Body of pancreas (tissue), 4 donors: Measurements from ENCODE around the gene ADAMTSL4. TPM values are rescaled to one million over a fixed set of nuclear protein-coding genes. Genes with fewer than 3 reads are reported as not detected.

Experiments
- ATAC-seq: fragments of 150-250 bp; one replicate; pipeline ENCODE4 v1.9.1; 2016
- DNase-seq, 4 donors: peaks; one replicate each; pipeline ENCODE4 v3.0.0-alpha.2; 2019
- H3K27ac ChIP-seq, 4 donors: fragments of 200-600 bp; sonication (generic); 1 replicate in 3 of 4; 2 replicates in 1 of 4; pipeline versions ENCODE4 v1.5.1 to v1.6.1; 2016 to 2019; ENCODE audit warnings: mild to moderate bottlenecking in 1 of 4, mixed read lengths in 1 of 4, moderate library complexity in 1 of 4
- H3K27me3 ChIP-seq, 2 donors: fragments of 200-600 bp; sonication (generic); one replicate each; pipeline ENCODE4 v1.6.0; 2016; ENCODE audit warnings: mild to moderate bottlenecking in 1 of 2
- H3K36me3 ChIP-seq, 2 donors: fragments of 200-600 bp; sonication (generic); replicated peaks in 1 of 2; 2 replicates each; pipeline ENCODE4 v1.5.1; 2016; ENCODE audit warnings: low read depth in 2 of 2; ENCODE audit not compliant: insufficient read depth in 1 of 2
- H3K4me1 ChIP-seq: fragments of 200-600 bp; sonication (generic); one replicate; pipeline ENCODE4 v1.6.0; 2016
- H3K4me3 ChIP-seq, 2 donors: fragments of 200-600 bp; sonication (generic); 1 replicate in 1 of 2; 2 replicates in 1 of 2; pipeline ENCODE4 v1.5.1; 2016 to 2019
- H3K9me3 ChIP-seq, 3 donors: fragments of 200-600 bp; sonication (generic); 1 replicate in 2 of 3; 2 replicates in 1 of 3; pipeline ENCODE4 v1.5.1; 2016
- POLR2A ChIP-seq, 3 donors: fragments of 450-650 bp; IDR thresholded peaks; one replicate each; pipeline ENCODE4 v1.6.1; 2016; ENCODE audit warnings: antibody characterized with exemption in 3 of 3, mild to moderate bottlenecking in 2 of 3
- WGBS, 2 donors: methylation state at CpG; one replicate each; pipeline ENCODE4 v1.1.5; 2017; 5-methylcytosine and 5-hydroxymethylcytosine counted together
- intact Hi-C: fragments of 100-400 bp; cut with DNase I; formaldehyde crosslinking; loops from one replicate; pipeline ENCODE4 v1.15.1; 2023
- total RNA-seq, 2 donors: library from RNA; depleted of rRNA; stranded (reverse); fragments of >200 nt; gene quantifications; one replicate each; pipeline ENCODE4 v1.1.0, GENCODE V29; 2016
- TF ChIP-seq, protein P1 (sequence below), 7 experiments: fragments of 450-650 bp in 4 of 7; fragments of 200-600 bp in 3 of 7; sonication (generic) in 3 of 7; IDR thresholded peaks; one replicate each; pipeline ENCODE4 v1.5.1; 2016 to 2019; ENCODE audit warnings: antibody characterized with exemption in 7 of 7

ADAMTSL4 gene
- total RNA-seq, 2 donors from 2014 or later, result 4.7 to 7.6 TPM

DNA sequence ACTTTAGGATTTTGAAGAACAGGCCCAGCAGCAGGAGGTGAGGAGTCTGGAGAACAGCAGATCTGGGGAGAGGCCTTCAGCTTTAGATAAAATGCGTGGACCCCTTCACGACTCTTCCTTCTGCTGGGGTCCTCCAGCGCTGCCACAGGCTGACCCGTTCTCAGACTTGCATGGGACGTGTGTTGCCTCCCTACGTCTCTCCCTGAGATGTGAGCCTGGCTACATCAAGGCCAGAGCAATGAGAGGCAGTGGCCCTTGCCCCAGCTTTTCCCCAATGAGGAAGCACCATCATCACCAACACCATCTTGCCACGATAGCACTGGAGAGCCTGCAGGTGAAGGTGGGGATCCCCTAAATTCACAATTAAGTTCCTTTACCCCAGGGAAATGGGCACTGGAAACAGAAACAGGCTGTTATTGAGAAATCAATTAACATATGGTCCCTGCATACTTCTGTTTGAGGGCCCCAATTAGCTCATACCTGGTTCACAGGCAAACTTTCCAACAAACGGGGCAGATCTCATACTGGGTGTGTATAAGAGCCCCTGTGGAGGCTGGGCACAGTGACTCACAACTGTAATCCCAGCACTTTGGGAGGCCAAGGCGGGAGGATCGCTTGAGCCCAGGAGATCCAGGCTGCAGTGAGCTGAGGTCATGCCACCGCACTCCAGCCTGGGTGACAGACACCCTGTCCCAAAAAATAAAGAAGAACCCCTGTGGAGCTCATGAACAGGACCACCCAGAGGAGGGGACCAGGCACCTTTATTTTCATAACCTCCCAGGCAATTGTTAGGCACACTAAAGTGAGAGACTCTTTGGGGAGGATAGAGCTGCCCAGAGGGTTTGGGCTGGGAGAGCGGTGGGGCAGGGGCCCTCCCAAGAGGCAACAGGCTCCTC is 12.1 kb upstream of the ADAMTSL4 start:
- Histone ChIP-seq H3K36me3 (no peaks in the 10 kb centered on the region), H3K4me1 (peaks cover 14% of the 10 kb centered on the region), H3K9me3 (no peaks in the 10 kb centered on the region), H3K27me3 (no peaks in the 10 kb centered on the region), H3K27ac (no peak overlapping the region), H3K4me3 (no peak overlapping the region)
- intact Hi-C loops, result no loop called here
- TF ChIP-seq, protein P1, sequence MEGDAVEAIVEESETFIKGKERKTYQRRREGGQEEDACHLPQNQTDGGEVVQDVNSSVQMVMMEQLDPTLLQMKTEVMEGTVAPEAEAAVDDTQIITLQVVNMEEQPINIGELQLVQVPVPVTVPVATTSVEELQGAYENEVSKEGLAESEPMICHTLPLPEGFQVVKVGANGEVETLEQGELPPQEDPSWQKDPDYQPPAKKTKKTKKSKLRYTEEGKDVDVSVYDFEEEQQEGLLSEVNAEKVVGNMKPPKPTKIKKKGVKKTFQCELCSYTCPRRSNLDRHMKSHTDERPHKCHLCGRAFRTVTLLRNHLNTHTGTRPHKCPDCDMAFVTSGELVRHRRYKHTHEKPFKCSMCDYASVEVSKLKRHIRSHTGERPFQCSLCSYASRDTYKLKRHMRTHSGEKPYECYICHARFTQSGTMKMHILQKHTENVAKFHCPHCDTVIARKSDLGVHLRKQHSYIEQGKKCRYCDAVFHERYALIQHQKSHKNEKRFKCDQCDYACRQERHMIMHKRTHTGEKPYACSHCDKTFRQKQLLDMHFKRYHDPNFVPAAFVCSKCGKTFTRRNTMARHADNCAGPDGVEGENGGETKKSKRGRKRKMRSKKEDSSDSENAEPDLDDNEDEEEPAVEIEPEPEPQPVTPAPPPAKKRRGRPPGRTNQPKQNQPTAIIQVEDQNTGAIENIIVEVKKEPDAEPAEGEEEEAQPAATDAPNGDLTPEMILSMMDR (IDR thresholded peaks at IDR 0.05), result no peak
- TF ChIP-seq POLR2A (IDR thresholded peaks at IDR 0.05), result no peak
- 85% methylated on average over 9 to 12 of the region's 12 CpGs for WGBS, 2 donors
- no peak for ATAC-seq
- DNase-seq, result no peak

DNA sequence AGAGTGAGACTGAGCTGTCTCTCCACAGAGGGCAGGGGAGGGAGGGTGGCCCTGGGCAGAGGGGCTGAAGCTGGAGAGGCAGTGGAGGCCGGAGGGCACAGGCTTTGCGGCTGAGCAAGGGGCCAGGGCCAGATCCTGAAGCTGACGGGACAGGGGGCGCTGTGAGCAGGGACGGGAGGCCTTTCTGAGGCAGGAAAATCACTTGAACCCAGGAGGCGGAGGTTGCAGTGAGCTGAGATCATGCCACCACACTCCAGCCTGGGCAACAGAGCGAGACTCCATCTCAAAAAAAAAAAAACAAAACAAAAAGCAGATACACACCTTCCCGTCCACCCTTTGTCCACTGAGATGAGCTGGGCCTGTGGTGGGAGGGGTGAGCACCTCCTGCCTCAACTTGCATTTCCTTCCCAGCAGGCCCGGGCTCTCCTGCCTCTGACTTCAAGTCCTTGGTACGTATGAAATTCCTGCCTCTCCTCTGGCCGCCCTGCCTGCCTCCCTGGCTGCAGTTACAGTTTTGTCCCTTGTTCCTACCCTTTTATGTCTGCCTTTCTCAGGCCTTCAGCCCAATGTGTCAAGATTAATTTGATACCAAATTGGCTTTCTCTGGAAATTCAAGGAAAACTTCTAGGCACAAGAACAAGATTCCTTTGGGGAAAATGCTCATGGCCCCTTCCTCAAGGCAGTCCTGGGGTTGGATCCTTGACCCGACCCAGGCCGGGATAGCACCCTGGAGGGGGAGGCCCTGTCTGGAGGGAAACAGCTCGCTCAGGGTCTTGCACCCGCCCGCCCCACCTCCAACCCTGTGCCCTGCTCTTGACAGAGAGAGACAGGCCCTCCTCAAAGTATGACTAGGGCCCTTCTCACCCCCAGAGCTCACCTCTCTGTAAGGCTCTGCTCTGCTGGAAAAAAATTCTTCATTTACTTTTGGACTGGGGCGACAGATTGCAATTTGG is 11.2 kb upstream of the ADAMTSL4 start:
- TF ChIP-seq, protein P1 (IDR thresholded peaks at IDR 0.05), result no peak
- TF ChIP-seq POLR2A (IDR thresholded peaks at IDR 0.05), result no peak
- Histone ChIP-seq H3K4me3 (no peak overlapping the region), H3K9me3 (no peaks in the 10 kb centered on the region), H3K27ac (no peak overlapping the region), H3K27me3 (no peaks in the 10 kb centered on the region), H3K36me3 (no peaks in the 10 kb centered on the region), H3K4me1 (peaks cover 4% of the 10 kb centered on the region)
- ATAC-seq, result no peak
- DNase-seq, result peak in 1 of 4 donors; percentile 27
- 78 to 85% methylated on average over 14 to 17 of the region's 17 CpGs for WGBS, 2 donors
- intact Hi-C loops, result no loop called here

DNA sequence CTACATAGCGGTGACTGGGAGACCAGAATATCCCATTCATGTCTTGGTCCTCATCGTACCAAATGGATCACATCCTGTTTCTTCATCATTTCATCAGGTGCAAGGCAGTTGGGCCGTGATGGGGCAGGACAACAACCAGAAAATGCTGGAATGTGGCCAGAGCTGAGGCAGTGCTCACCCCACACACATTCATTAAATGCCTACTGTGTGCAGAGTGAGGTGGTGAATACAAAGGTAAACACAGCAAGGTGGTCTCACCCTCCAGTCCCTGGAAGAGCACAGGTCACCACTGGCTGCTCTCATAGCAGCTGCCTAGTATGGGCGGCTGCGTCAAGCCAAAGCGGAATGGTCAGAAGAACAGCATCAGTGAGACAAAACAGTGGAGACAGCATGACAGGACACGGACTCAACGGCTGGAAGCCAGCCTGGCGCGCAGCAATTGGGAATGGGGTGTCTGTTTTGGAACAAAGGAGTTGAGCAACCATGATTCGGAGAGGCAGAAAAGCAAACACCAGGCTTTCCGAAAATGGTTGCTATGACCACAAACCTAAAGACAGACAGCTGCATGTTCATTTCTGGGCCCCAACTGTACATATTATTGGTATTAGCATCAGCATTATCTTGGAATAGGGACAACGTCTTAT is 5.6 kb upstream of the ADAMTSL4 start:
- H3K9me3 ChIP-seq, result no peaks in the 10 kb centered on the region
- no peaks in the 10 kb centered on the region for H3K36me3 ChIP-seq
- TF ChIP-seq, protein P1 (IDR thresholded peaks at IDR 0.05), result no peak
- TF ChIP-seq POLR2A (IDR thresholded peaks at IDR 0.05), result no peak
- no peak overlapping the region for H3K27ac ChIP-seq
- no peaks in the 10 kb centered on the region for H3K27me3 ChIP-seq
- peak; percentile 43 for ATAC-seq
- WGBS, 2 donors, result 75 to 80% methylated on average over 13 of the region's 13 CpGs
- peak in 1 of 4 donors; percentile 32 for DNase-seq
- intact Hi-C loops, result no loop called here
- peaks cover 3% of the 10 kb centered on the region for H3K4me1 ChIP-seq
- H3K4me3 ChIP-seq, result no peak overlapping the region

DNA sequence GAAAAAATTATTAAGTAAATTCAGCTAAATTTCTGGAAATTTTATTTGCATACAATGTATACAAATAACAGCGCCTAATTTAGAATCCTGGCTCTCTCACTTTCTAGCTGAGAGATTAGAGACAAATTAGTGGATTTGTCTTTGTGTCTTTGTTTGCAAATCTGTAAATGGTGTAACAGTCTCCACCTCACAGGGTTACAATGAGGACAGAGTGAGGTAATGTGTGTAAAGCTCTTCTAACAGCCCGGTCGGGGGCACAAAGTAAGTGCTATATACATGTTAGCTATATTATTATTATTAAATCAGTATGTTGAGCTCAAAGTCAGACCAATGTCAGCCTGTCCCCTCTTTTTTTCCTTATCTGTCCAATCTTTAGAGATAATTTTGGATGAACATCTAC is 5.0 kb upstream of the ADAMTSL4 start:
- DNase-seq (no peak), ATAC-seq (no peak)
- intact Hi-C loops, result no loop called here
- TF ChIP-seq, protein P1 (IDR thresholded peaks at IDR 0.05), result no peak
- TF ChIP-seq POLR2A (IDR thresholded peaks at IDR 0.05), result no peak
- H3K9me3 ChIP-seq, result no peaks in the 10 kb centered on the region
- 51 to 59% methylated on average over 3 of the region's 3 CpGs for WGBS, 2 donors
- H3K27me3 ChIP-seq, result no peaks in the 10 kb centered on the region
- no peak overlapping the region for H3K27ac ChIP-seq
- no peaks in the 10 kb centered on the region for H3K36me3 ChIP-seq
- H3K4me1 ChIP-seq, result peaks cover 7% of the 10 kb centered on the region
- no peak overlapping the region for H3K4me3 ChIP-seq
